CD14-positive monocyte (primary cell): ENCODE results near the gene RAPGEF5. TPM values are rescaled to one million over a fixed set of nuclear protein-coding genes. Genes with fewer than 3 reads are reported as not detected.
A peak's percentile ranks its signal among the peaks of the same experiment; 100 is the strongest.

Source experiments
- DNase-seq, 3 donors: peaks; one replicate each; pipeline ENCODE4 v3.0.0-alpha.2; 2011 to 2022
- H2AFZ ChIP-seq: 2 replicates; pipeline ENCODE4 v1.6.0; 2012; ENCODE audit warnings: mild to moderate bottlenecking, low read depth, low read length, inconsistent platforms; ENCODE audit not compliant: insufficient read depth, poor library complexity, severe bottlenecking
- H3K27ac ChIP-seq, 2 donors: 1 replicate in 1 of 2; 2 replicates in 1 of 2; pipeline ENCODE4 v1.5.1; 2012 to 2013; ENCODE audit warnings: low read length in 2 of 2, control low read depth in 1 of 2, inconsistent platforms in 1 of 2, low read depth in 1 of 2, mild to moderate bottlenecking in 1 of 2
- H3K27me3 ChIP-seq, 2 donors: one replicate each; pipeline versions ENCODE4 v1.6.0 to v1.6.1; 2011 to 2013; ENCODE audit warnings: low read length in 2 of 2; ENCODE audit not compliant: control insufficient read depth in 2 of 2, insufficient read depth in 2 of 2
- H3K36me3 ChIP-seq, 2 donors: replicated peaks in 1 of 2; 1 replicate in 1 of 2; 2 replicates in 1 of 2; pipeline versions ENCODE4 v1.5.1 to v1.6.1; 2012 to 2013; ENCODE audit warnings: low read length in 2 of 2, control low read depth in 1 of 2, inconsistent platforms in 1 of 2, mild to moderate bottlenecking in 1 of 2; ENCODE audit not compliant: insufficient read depth in 2 of 2, control insufficient read depth in 1 of 2
- H3K4me1 ChIP-seq, 2 donors: 1 replicate in 1 of 2; 2 replicates in 1 of 2; pipeline versions ENCODE4 v1.5.1 to v1.6.1; 2012 to 2013; ENCODE audit warnings: low read length in 2 of 2, control low read depth in 1 of 2, inconsistent platforms in 1 of 2, mild to moderate bottlenecking in 1 of 2, moderate library complexity in 1 of 2; ENCODE audit not compliant: insufficient read depth in 2 of 2, control insufficient read depth in 1 of 2
- H3K4me2 ChIP-seq: replicated peaks from 2 replicates; pipeline ENCODE3; 2012; ENCODE audit warnings: low read length, moderate library complexity, mild to moderate bottlenecking; ENCODE audit not compliant: poor library complexity, severe bottlenecking; ENCODE audit errors: extremely low read depth
- H3K4me3 ChIP-seq, 3 experiments: fragments of 200-600 bp in 1 of 3; sonication (generic) in 1 of 3; replicated peaks in 1 of 3; 1 replicate in 2 of 3; 2 replicates in 1 of 3; pipeline ENCODE4 v1.5.1; 2011 to 2013; ENCODE audit warnings: low read length in 3 of 3, mild to moderate bottlenecking in 3 of 3, control low read depth in 2 of 3, low read depth in 2 of 3, inconsistent platforms in 1 of 3, moderate library complexity in 1 of 3
- H3K79me2 ChIP-seq: 2 replicates; pipeline ENCODE4 v1.6.0; 2012; ENCODE audit warnings: mild to moderate bottlenecking, control low read depth, inconsistent platforms, low read length, moderate library complexity; ENCODE audit not compliant: insufficient read depth
- H3K9ac ChIP-seq: 2 replicates; pipeline ENCODE4 v1.6.0; 2017; ENCODE audit warnings: low read length, mild to moderate bottlenecking; ENCODE audit not compliant: insufficient read depth, poor library complexity, severe bottlenecking
- H3K9me3 ChIP-seq, 2 donors: replicated peaks in 1 of 2; 1 replicate in 1 of 2; 2 replicates in 1 of 2; pipeline versions ENCODE4 v1.5.1 to v1.6.1; 2012 to 2013; ENCODE audit warnings: low read length in 2 of 2, control low read depth in 1 of 2; ENCODE audit not compliant: control insufficient read depth in 1 of 2, insufficient read depth in 1 of 2
- H4K20me1 ChIP-seq: 2 replicates; pipeline ENCODE4 v1.6.0; 2012; ENCODE audit warnings: mild to moderate bottlenecking, low read length, control low read depth, moderate library complexity; ENCODE audit not compliant: insufficient read depth
- H3K27ac Mint-ChIP-seq, 7 donors: one replicate each; pipeline ENCODE4 v1.8.0; 2020; ENCODE audit warnings: mild to moderate bottlenecking in 7 of 7, mixed read lengths in 7 of 7, moderate library complexity in 6 of 7, inconsistent platforms in 2 of 7
- H3K27me3 Mint-ChIP-seq, 3 donors: one replicate each; pipeline ENCODE4 v1.8.0; 2021 to 2022; ENCODE audit warnings: low read depth in 3 of 3, mild to moderate bottlenecking in 3 of 3, mixed read lengths in 3 of 3, moderate library complexity in 3 of 3, inconsistent platforms in 1 of 3
- H3K36me3 Mint-ChIP-seq, 2 donors: one replicate each; pipeline ENCODE4 v1.8.0; 2020; ENCODE audit warnings: mixed read lengths in 2 of 2, inconsistent platforms in 1 of 2, mild to moderate bottlenecking in 1 of 2
- H3K4me1 Mint-ChIP-seq: one replicate; pipeline ENCODE4 v1.8.0; 2020; ENCODE audit warnings: mild to moderate bottlenecking, mixed read lengths
- H3K4me3 Mint-ChIP-seq, 2 donors: one replicate each; pipeline ENCODE4 v1.8.0; 2020; ENCODE audit warnings: mild to moderate bottlenecking in 2 of 2, mixed read lengths in 2 of 2, moderate library complexity in 1 of 2
- H3K9me3 Mint-ChIP-seq, 7 donors: one replicate each; pipeline ENCODE4 v1.8.0; 2020 to 2022; ENCODE audit warnings: mixed read lengths in 7 of 7, mild to moderate bottlenecking in 6 of 7, moderate library complexity in 6 of 7, inconsistent platforms in 2 of 7
- WGBS: methylation state at CpG from one replicate; pipeline ENCODE4 v1.1.5; 2013; ENCODE audit warnings: missing lambda C conversion rate; ENCODE audit not compliant: insufficient coverage; 5-methylcytosine and 5-hydroxymethylcytosine counted together
- intact Hi-C, 2 donors: fragments of 100-400 bp; cut with micrococcal nuclease; formaldehyde crosslinking; loops; one replicate each; pipeline versions ENCODE4 v1.15.0 to v1.15.1; 2023
- polyA plus RNA-seq, 3 donors: library from polyadenylated mRNA; depleted of rRNA in 1 of 3; unstranded in 2 of 3; stranded (reverse) in 1 of 3; fragments of 300-500 nt in 2 of 3; fragments of >200 nt in 1 of 3; fragmentation: Illumina TruSeq in 2 of 3; gene quantifications; 1 replicate in 2 of 3; 2 replicates in 1 of 3; pipeline ENCODE4 v1.2.3, GENCODE V29; 2012 to 2021
- TF ChIP-seq, protein P1 (sequence below): fragments of 200-600 bp; IDR thresholded peaks from one replicate; pipeline ENCODE4 v1.8.0; 2022; ENCODE audit warnings: antibody characterized with exemption, mild to moderate bottlenecking

RAPGEF5 gene
- polyA plus RNA-seq, 3 donors: not detected

DNA sequence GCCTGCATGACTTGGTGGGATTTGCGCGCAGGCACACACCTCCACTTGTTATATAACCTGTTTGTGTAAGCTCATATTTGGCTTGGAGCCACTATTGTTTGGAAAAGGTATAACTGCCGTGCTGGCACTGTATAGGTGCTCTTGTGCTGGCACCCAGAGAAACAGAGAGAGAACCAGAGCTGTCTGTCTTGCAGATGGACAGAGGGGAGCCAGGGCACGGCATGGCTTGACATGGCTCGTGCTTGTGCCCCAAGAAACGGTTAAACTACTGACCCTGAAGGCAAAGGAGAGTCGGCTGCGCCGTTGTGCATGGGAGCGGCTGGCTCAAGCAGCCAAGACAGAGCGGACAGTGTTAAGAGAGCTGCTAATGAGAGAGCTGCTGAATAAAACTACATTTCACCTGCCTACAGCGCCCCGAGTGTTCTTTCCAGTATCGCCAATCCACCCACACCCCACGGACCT lies 23.2 kb downstream of the RAPGEF5 start:
- H3K79me2 ChIP-seq: no peaks in the 10 kb centered on the region
- H3K9me3 Mint-ChIP-seq: peaks cover 0 to 5% (median 0%) of the 10 kb centered on the region in 7 donors
- no peaks in the 10 kb centered on the region for H3K36me3 ChIP-seq
- no peak overlapping the region for H3K9ac ChIP-seq
- no peaks in the 10 kb centered on the region for H3K27me3 ChIP-seq
- 93% methylated on average over 8 of the region's 15 CpGs for WGBS
- H3K4me3 Mint-ChIP-seq: no peak overlapping the region
- H3K4me2 ChIP-seq: no peak overlapping the region
- H2AFZ ChIP-seq: no peak overlapping the region
- intact Hi-C loops: no loop called here
- no peak overlapping the region for H3K4me3 ChIP-seq
- H3K27ac ChIP-seq: no peak overlapping the region
- TF ChIP-seq, protein P1, sequence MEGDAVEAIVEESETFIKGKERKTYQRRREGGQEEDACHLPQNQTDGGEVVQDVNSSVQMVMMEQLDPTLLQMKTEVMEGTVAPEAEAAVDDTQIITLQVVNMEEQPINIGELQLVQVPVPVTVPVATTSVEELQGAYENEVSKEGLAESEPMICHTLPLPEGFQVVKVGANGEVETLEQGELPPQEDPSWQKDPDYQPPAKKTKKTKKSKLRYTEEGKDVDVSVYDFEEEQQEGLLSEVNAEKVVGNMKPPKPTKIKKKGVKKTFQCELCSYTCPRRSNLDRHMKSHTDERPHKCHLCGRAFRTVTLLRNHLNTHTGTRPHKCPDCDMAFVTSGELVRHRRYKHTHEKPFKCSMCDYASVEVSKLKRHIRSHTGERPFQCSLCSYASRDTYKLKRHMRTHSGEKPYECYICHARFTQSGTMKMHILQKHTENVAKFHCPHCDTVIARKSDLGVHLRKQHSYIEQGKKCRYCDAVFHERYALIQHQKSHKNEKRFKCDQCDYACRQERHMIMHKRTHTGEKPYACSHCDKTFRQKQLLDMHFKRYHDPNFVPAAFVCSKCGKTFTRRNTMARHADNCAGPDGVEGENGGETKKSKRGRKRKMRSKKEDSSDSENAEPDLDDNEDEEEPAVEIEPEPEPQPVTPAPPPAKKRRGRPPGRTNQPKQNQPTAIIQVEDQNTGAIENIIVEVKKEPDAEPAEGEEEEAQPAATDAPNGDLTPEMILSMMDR: no peak
- peaks cover 0 to 6% (median 2%) of the 10 kb centered on the region in 3 donors for H3K27me3 Mint-ChIP-seq
- no peaks in the 10 kb centered on the region for H3K4me1 ChIP-seq
- no peaks in the 10 kb centered on the region for H4K20me1 ChIP-seq
- no peaks in the 10 kb centered on the region for H3K9me3 ChIP-seq
- H3K4me1 Mint-ChIP-seq: no peaks in the 10 kb centered on the region
- H3K36me3 Mint-ChIP-seq: no peaks in the 10 kb centered on the region
- peak overlapping the region in 1 of 7 donors; percentile 2 for H3K27ac Mint-ChIP-seq
- no peak for DNase-seq

DNA sequence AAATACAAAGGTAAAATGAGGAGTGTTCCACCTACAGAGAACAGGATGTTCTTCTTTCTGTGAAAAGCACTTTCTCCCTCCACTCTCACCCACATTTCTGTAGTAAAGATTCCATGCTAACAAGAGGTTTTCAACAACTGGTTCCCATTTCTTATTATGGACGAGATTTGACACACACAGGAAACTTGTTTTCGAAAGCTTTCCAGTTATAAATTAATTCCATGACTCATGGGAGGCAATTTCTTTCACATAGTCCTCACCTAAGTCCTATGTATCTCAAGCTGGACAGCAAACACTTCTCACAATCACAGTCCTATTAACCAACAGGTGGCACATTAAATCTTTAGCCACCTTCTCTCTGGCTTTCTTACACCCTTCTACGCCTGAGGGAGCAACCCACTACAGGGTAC lies 24.5 kb downstream of the RAPGEF5 start:
- intact Hi-C loops: no loop called here
- H3K4me1 ChIP-seq: no peaks in the 10 kb centered on the region
- H3K4me3 ChIP-seq: no peak overlapping the region
- no peaks in the 10 kb centered on the region for H3K4me1 Mint-ChIP-seq
- H3K36me3 Mint-ChIP-seq: no peaks in the 10 kb centered on the region
- peaks cover 0 to 5% (median 0%) of the 10 kb centered on the region in 7 donors for H3K9me3 Mint-ChIP-seq
- H2AFZ ChIP-seq: no peak overlapping the region
- no peak overlapping the region for H3K4me3 Mint-ChIP-seq
- peaks cover 0 to 6% (median 0%) of the 10 kb centered on the region in 3 donors for H3K27me3 Mint-ChIP-seq
- no peaks in the 10 kb centered on the region for H3K36me3 ChIP-seq
- TF ChIP-seq, protein P1: no peak
- H3K4me2 ChIP-seq: no peak overlapping the region
- no peak overlapping the region for H3K9ac ChIP-seq
- H3K27ac ChIP-seq: no peak overlapping the region
- no peak for DNase-seq
- WGBS: 23% methylated on average over 2 of the region's 3 CpGs
- H3K79me2 ChIP-seq: no peaks in the 10 kb centered on the region
- no peaks in the 10 kb centered on the region for H3K9me3 ChIP-seq
- no peaks in the 10 kb centered on the region for H3K27me3 ChIP-seq
- no peaks in the 10 kb centered on the region for H4K20me1 ChIP-seq
- no peak overlapping the region for H3K27ac Mint-ChIP-seq
